ENCODE data around the gene TNNT3. TPM values are rescaled to one million over a fixed set of nuclear protein-coding genes. Genes with fewer than 3 reads are reported as not detected.

Gene TNNT3
- total and polyA plus RNA-seq, 8 donors, result 0.24 to 6.6 (median 1.1) TPM

- 86 to 88% methylated on average over 33 to 35 of the region's 35 CpGs for WGBS, 2 donors
- H3K4me1 ChIP-seq, result no peaks in the 10 kb centered on the region
- FAIRE-seq, result no peak
- no peak for ATAC-seq
- H3K36me3 ChIP-seq, result no peaks in the 10 kb centered on the region
- H3K9me3 ChIP-seq, result no peaks in the 10 kb centered on the region
- H3K4me3 ChIP-seq, result no peak overlapping the region
- no peak overlapping the region for H3K27ac ChIP-seq
- H3K27me3 ChIP-seq, result no peaks in the 10 kb centered on the region
- intact Hi-C loops (cut with DNase I), result loop anchor here in 1 of 3 donors (10.0 kb wide), 2 partner anchors 216 to 234 kb away; partner anchors contain the start of gene KRTAP5-6
- TF ChIP-seq CTCF (IDR thresholded peaks at IDR 0.05), result no peak
- DNase-seq, result peak in 3 of 6 donors; percentile 24 to 64 (median 56)
Observed at GRCh38 chr11:1928891-1929541, 9.5 kb downstream of the TNNT3 start.

GRCh38 chr11:1929621-1930461 lies 10.3 kb downstream of the TNNT3 start:
- no peak for ATAC-seq
- DNase-seq, result peak in 2 of 6 donors; percentile 40 to 45
- H3K9me3 ChIP-seq, result no peaks in the 10 kb centered on the region
- WGBS, 2 donors, result 85 to 87% methylated on average over 25 of the region's 25 CpGs
- no peak for FAIRE-seq
- H3K27me3 ChIP-seq, result no peaks in the 10 kb centered on the region
- no peak overlapping the region for H3K4me3 ChIP-seq
- H3K36me3 ChIP-seq, result no peaks in the 10 kb centered on the region
- intact Hi-C loops (cut with DNase I), result loop anchor here in 1 of 3 donors (10.0 kb wide), 2 partner anchors 215 to 235 kb away; partner anchors contain the start of gene KRTAP5-6
- H3K27ac ChIP-seq, result no peak overlapping the region
- TF ChIP-seq CTCF (IDR thresholded peaks at IDR 0.05), result no peak
- H3K4me1 ChIP-seq, result no peaks in the 10 kb centered on the region

DNA sequence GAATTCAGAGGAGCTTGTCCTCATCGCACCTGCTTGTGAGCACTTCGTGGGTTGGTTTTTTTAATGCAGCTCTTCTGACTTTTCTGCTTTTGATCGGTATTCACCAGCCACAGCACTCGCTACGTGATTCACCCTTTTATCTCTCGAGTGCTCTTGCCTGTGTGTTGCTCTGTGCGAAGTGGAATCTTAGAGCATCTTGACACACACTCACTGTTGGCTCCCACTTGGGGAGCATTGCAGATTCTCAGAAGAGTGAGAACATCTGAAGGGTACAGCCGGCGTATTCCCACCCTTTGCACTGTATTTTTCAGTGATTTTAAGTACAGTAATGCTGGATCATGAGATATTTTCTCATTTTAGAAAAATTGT lies 10.9 kb downstream of the TNNT3 start:
- H3K4me3 ChIP-seq, result no peak overlapping the region
- TF ChIP-seq CTCF (IDR thresholded peaks at IDR 0.05), result no peak
- ATAC-seq (no peak), FAIRE-seq (no peak), DNase-seq (peak in 1 of 6 donors; percentile 3)
- no peak overlapping the region for H3K27ac ChIP-seq
- H3K36me3 ChIP-seq, result no peaks in the 10 kb centered on the region
- 81 to 85% methylated on average over 9 of the region's 9 CpGs for WGBS, 2 donors
- H3K4me1 ChIP-seq, result no peaks in the 10 kb centered on the region
- no peaks in the 10 kb centered on the region for H3K27me3 ChIP-seq
- no peaks in the 10 kb centered on the region for H3K9me3 ChIP-seq
- intact Hi-C loops (cut with DNase I), result no loop called here

DNA sequence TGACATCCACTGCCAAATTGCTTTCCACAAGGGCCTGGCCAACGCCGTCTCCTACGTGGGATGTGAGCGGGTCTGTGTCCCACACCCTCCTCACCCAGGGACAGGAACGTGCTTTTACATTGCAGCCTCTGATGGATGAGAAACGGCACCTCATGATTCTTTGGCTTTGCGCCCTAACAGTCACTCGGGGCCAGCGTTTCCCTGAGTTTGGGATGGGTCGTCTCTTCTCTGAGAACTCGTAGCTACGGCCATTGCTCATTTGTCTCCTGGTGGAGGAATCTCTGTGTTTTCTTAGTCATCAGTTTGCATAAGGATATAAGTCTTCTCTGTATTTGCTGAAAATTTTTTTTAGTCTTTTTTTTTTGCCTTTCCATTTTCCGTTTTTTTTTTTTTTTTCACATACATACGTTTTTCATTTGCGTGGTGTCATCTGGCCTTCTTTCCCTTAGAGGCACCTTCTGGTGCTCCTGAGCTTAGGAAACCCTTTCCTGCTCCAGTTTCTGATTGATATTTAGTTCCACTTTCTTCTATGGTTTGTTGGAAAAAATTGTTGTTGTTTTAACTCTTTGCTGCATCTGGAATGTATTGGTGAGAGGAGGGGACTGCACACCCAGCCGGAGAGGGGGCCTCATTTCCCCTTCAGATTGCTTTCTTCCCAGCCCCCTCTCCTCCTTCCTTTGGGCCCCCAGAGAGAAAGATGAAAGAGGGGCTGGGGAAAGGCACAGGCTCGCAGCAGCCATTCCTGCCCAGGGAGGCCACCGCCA lies 12.0 kb downstream of the TNNT3 start:
- H3K9me3 ChIP-seq, result no peaks in the 10 kb centered on the region
- no peak overlapping the region for H3K4me3 ChIP-seq
- FAIRE-seq (no peak), DNase-seq (peak in 2 of 6 donors; percentile 17 to 33), ATAC-seq (peak in 2 of 4 donors; percentile 21 to 48)
- no peaks in the 10 kb centered on the region for H3K27me3 ChIP-seq
- H3K4me1 ChIP-seq, result no peaks in the 10 kb centered on the region
- TF ChIP-seq CTCF (IDR thresholded peaks at IDR 0.05), result no peak
- no peaks in the 10 kb centered on the region for H3K36me3 ChIP-seq
- H3K27ac ChIP-seq, result no peak overlapping the region
- intact Hi-C loops (cut with DNase I), result no loop called here
- 57 to 63% methylated on average over 18 of the region's 18 CpGs for WGBS, 2 donors

Data from pancreas (tissue), 10 donors.